Activated T-helper 1 cell treated with anti-CD3 and anti-CD28 coated beads, Interleukin-2, amount 50 U/mL, for 16 hours (primary cell): ENCODE data around the gene IRX6.

ENCODE experiments used
- DNase-seq, 2 donors: peaks; one replicate each; pipeline ENCODE4 v3.0.0-alpha.2; 2020; ENCODE audit warnings: low read depth in 1 of 2, low spot score in 1 of 2

Gene IRX6

DNA sequence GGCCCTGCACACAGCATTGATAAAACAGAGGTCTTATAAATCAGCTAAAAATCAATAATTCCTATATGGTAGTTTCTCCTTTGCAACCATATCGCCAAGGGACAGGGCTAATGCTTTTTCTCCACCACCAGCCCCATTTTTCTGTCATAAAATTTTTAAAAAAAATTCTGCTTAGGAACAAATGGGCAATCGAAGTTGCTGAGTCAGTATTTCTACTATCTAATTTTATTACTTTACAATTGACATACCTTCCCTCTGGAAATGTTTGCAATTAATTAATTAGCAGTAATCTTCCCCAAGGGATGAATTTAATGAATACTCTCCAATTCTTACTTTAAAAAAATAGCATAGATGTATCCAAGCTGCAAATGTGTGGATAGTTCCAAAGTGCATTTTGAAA is 1.7 kb upstream of the IRX6 start:
- no peak for DNase-seq

DNA sequence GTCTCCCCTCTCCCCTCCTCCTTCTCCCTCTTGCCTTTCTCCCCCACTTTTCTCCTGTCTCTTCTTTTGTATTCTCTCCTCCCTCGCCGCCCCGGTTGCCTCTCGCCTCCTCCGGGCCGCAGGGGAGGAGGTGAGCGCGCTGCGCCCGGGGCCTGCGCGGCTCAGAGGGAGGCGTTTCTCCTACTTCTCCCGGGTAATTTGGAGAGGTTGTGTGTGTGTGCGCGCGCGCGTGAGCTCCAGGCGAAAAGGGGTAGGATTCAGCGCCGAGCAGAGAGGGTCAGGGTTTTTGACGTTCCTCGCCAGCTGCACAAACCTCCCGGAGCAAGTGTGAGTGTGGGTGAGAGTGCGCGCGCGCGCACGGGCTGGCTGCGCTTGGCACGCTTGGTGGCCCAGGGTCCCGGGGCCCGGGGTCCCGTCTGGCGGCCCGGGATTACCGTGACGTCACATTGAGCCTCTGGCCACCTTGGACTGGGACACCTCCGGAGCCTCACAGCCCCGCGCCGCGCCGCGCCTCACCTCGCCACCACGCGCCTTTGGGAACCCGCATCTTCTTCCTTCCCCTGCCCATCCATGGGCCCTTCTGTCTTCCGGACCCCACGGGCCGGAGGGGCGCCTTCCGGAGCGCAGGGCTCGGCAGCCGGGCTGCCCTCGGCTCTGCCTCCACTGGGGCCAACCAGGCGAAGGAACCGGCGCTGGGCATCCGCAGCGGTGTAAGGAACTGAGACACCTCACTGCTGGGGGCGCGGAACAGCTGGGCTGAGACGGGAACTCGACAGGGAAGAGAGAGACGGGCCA is 479 bp downstream of the IRX6 start:
- no peak for DNase-seq

DNA sequence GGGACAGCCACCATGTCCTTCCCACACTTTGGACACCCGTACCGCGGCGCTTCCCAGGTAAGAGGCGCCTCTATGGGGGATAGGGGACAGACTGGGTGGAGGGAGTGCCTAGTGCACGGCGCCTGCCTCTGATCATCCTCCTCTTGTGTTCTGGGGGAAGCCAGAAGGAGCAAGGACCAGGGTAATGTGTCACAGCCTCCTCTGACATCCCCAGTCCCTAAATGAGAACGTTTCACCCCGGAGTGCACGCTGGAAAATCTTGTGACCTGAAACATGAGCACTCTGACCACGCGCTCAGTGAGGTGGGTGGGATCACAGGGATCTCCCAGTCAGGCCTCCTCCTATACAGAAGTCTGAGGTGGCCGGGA is 1.1 kb downstream of the IRX6 start:
- no peak for DNase-seq

DNA sequence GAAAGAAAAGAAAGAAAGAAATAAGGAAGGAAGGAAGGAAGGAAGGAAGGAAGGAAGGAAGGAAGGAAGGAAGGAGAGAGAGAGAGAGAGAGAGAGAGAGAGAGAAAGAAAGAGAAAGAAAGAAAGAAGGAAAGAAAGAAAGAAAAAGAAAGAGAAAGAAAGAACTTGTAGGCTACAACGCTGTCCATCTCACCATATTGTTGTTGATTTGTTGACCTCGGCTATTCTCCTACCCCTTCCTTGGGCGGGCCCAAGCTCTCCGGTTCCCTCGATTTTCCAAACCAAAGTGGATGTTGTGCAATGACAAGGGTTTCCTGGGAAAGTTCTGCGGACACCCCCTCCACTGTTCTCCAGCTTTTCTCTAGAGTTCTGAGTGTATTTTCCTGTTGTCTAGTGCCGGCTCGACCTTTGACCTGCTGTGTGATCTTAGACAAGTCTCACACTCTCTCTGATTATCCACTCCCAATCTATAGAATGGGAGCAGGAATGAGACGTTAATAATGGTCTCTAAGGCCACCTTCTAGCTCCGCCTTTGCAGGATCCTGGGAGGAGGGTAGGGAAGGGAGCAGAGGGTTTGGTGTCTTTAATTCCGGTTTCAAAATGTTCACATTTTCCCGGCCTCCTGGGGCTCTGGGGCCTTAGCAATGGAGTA is 1.6 kb downstream of the IRX6 start:
- no peak for DNase-seq

DNA sequence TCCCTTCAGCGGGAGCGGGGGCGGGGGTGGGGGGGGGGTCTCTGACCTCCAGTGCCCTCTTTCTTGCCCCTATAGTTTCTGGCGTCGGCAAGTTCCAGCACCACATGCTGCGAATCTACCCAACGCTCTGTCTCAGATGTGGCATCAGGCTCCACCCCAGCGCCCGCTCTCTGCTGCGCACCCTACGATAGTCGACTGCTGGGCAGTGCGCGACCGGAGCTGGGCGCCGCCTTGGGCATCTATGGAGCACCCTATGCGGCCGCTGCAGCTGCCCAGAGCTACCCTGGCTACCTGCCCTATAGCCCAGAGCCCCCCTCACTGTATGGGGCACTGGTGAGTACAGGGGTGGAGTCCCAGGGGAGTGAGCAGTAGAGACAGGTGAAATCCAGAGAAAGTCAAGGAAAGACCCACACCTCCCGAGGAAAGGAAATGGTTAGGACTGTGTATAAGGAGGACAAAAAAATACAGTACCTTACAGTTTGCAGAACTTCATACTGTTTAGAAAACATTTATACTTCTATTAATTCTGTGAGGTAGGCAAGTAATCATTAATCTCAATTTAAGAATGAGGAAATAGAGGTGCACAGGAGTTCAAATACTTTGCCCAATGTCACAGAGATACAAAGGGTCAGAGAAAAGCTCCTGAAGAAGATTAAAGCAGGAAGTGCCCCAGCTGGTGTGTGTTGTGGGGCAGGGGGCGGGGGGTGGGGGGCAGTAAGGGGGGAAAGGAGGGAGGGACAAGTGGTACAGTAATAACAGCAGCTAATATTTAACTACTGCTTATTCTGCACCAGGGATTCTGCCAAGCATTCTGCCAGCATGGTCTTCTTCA is 2.5 kb downstream of the IRX6 start:
- DNase-seq: no peak

DNA sequence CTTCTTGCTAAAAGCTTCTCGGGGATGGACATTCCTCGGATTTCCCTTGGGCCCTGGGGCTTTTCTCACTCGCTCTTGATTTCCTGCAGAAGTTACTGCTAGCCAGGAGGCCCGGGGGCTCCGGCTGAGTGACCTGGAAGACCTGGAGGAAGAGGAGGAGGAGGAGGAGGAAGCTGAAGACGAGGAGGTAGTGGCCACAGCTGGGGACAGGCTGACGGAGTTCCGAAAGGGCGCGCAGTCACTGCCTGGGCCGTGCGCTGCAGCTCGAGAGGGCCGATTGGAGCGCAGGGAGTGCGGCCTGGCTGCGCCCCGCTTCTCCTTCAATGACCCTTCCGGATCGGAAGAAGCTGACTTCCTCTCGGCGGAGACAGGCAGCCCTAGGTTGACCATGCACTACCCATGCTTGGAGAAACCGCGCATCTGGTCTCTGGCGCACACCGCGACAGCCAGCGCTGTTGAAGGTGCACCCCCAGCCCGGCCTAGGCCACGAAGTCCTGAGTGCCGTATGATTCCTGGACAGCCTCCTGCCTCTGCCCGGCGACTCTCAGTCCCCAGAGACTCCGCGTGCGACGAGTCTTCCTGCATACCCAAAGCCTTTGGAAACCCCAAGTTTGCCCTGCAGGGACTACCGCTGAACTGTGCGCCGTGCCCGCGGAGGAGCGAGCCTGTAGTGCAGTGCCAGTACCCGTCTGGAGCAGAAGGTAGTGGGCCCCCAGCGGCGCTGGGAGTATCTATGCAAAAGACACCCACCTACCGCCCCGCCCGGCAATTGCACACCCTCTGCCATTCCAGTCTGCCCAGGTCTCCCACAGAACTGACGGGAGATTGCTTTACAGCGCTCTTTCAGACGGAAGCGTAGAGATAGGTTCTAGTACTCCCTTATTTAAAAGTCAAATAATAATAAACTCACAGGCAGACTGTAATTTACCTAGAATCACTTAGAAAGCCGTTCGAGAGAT is 4.9 kb downstream of the IRX6 start:
- DNase-seq: no peak

DNA sequence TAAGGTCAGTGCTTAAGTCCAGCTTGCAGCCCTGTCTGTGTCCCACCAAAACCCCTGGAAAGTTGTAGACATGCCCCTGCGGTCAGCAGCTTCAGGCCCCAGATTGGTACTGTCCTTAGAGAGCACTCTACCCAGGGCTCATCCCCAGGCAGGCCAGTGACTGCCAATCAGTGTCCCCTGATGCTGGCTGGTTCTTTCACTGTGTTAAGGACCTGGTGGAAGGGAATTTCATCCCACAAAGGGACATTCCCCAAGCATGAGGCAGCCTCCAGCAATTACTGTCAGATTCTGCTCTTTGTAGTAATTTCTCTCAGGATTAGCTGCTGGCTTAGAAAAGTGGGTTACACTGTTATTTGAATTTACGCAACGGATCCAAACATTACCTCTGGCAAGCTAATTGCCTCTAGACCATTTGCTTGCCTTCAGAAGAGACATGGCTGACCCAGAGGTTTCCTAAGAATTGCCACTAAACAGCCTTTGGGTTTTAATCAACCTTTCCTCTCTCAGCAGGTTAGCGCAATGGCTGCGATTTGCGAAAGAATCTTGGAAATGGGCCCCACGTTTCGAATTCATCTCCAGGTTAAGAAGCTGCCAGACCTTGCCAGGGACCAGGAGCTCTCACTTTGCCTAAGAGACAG is 5.9 kb downstream of the IRX6 start:
- no peak for DNase-seq

DNA sequence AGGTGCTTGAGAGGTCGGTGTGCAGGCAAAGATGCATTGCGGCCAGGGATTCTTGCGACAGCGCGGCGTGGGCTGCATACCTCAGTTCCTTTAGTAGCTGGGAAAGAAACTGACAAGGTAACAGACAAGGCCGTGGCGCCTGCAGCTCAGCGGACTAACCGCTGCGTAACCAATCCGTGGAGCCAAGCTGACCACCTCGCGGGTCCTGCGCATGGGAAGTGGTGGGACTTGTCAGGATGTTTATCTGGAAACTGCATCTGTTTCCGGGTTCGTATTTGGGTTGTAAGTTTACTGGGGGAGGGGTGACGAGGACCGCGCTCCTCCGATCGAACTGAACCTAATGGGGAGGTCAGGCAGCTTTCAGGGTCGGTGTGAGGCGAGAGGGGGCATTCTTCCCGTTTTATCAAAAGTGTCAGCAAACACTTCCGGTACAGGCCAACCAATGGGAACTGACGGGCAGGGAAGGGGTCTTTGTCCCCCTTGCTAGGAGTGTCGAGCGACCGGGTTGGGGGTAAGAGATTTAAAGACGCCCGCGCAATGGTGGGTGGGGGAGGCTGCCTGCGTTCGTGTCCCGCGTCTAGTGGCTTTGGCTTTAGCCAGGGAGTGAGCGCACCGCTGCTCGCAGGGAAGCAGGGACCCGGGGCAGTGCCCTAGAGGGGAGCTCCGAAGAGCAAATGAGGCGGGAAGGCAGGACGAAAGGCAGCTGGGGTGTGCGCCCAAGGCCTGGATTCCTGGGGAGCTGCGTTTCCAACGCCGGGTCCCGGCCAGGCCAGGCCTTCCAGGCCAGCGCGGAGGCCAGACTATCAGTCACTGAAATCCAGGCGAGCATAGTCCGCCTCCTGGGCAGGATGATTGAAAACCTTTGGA is 7.0 kb downstream of the IRX6 start:
- no peak for DNase-seq

DNA sequence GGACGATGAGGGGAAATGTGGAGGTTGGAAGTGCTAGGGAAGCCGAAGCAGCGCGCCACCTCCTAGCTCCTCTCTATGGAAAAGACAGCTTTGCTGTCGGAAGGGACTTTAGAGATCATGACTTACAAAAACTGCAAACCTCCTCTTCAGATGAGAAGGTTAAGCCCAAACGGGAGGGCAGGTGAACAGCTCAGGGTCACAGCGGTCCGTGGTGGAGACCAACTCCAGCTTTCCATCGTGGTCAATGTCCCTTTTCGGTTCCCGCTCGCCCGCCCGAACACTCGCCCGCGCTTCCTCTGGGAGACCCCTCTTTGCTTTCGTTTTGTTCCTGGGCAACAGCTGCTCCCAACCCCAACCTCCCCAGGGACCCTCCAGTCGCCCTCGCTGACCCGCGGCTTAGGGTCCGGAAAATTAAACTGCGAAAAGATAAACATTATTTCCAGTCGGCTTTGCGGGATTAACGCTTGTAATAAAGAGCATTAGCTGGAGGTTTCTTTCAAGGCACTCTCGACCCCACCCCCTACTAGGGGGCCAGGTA is 7.7 kb downstream of the IRX6 start:
- DNase-seq: no peak

DNA sequence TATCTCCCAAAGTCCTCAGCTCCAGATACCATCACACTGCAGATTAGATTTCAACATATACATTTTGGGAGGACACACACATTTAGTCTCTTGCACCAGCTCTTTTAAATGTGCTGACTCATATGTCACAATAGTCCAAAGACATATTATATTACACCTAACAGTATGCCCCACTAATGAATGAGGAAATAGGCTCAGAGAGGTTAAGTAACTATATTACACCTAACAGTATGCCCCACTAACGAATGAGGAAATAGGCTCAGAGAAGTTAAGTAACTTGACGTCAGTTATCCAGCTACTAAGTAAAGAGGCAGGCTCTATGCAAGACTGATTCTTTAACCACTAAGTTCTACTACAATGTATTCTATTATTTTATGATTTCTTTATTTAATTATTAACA is 9.7 kb downstream of the IRX6 start:
- no peak for DNase-seq

DNA sequence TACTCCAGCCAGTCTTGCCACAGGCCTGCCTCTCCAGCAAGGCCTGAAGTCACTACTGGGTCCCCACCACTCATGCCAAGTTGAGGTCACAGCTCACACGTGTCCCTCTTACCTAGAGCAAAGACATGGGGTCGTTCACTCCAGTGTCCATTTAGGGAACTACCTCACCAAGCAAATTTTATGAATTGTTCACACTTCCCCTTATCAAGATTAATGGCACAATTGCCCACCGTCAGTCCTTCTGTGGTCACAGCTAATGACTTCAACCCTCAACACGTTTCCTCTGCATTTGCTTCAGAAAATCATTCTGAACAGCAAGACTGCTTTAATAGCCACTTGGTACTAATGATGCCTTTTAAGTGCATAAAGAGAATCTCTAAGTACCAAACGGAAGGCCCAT is 14.6 kb downstream of the IRX6 start:
- DNase-seq: no peak

DNA sequence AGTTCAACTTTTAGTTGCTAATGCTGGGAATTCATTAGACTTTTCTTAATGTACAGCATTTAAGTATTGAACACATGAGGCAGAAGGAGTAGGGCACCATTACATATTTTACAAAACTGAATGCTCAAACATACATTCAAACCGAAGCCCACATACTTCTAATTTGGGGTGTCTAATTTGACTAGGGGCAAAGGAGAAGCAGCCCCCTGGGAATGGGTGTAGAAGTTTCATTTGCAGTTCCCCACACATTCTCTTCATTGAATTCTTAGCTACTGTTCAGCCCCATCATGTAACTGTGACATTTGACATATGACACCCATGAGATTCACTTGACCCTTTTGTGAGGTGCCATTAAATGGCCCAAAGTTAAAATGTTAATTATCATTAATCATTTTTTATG is 16.4 kb downstream of the IRX6 start:
- no peak for DNase-seq

DNA sequence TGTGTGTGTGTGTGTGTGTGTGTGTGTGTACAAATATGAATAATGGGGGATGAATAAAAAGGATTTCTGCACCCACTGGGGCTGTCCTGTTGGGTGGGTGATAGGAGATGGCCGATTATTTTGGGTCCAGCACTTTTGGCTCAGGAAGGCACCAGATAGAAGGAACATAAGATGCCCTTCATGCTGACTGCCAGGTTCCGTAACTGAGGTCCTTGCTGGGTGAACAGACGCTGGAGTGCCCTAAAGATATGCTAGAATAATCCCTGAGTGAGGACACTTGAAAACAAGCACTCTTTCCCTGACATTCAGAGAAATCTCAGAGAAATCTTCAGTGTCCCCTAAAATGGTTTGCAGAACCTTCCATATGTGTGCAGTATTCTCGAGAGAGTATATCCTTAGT is 17.7 kb downstream of the IRX6 start:
- no peak for DNase-seq

DNA sequence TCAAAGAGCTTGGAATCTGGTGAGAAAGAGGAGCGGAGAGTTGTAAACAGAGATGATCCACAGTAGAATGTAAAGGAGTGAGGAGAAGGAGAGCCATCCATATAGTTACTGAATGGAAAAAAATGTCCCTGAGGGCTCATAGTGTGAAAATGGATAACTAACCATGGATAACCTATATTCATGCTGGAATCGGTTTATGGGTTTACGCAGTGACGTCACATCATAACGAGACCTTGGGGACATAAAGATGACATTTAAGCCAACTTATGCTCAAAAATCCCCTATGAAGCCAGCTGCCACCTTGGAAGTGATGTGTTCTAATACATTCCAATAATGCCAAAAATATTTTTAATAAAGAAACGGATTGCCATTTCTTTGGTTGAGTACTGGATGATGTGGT is 22.5 kb downstream of the IRX6 start:
- DNase-seq: no peak

DNA sequence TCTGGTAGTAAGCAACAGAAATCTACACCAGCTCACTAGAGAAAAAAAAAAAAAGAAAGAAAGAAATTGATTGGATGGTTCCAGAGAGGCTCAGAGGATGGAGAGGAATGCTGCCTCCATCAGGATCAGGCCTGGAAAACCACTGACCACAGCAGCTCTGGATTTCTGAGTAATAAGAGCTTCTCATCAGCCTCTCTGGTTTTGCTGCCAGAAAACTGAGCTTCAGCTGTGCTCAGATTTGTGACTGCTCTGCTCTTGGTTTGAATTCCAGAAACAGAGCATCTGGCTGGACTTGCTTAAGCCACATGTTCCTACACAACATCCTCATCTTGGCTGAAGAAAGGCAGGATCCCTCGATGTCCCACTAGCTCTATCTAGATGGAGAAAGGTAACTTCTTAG is 25.9 kb downstream of the IRX6 start:
- no peak for DNase-seq

DNA sequence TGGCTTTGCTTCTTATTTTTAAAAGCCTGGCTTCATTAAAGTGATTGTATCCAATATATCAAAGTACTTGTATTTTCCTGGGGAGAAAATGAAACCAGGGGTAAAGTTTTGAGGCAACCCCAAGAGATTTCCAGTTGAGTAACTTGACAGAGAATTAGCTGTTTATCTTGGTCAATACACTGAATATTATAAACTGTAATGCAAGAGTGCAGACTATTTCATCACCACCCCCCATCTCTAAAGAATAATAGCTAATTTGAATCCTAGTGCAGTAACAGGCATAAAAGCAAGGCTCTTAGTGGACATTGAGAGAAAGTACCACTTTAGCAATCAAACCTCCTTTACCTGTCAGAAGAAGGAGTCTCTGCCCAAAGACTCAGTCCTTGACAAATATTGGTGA is 27.0 kb downstream of the IRX6 start:
- no peak for DNase-seq

DNA sequence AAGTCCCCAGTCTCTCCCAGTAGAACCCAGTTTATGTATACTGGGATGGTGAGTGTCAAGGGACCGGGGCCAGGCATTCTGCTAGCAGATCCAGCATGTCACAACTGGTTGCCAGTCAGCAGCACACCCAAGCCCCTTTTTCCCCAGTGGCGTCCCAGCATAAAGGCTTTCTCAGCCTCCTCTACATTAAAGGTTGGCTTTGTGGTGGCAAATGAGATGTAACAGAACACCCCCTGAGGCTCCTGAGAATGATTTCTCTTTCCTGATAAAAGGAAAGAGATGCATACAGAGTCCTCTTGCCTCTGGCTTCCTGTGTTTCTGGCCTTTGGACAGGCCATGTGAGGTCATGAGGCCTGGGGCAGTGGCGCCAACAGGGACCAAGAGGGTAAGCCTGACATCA is 27.9 kb downstream of the IRX6 start:
- no peak for DNase-seq

DNA sequence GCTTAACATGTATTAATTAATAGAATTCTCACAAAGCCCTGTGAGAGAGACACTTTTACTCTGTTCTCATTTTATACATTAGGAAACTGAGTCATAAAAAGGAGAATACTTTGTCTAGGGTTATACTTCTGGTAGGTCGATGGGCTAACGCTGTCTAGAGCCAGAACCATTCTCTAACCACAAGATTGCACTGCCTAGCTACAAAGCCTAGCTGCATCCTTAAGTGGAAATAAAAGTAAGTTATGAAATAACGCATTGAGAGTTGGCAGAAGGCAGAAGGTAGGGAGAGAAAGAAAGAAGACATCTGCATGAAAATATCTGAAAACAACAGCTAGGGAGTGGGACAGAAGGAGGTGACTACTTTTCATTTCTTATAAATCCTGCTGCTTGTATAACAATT is 33.2 kb downstream of the IRX6 start:
- DNase-seq: no peak

DNA sequence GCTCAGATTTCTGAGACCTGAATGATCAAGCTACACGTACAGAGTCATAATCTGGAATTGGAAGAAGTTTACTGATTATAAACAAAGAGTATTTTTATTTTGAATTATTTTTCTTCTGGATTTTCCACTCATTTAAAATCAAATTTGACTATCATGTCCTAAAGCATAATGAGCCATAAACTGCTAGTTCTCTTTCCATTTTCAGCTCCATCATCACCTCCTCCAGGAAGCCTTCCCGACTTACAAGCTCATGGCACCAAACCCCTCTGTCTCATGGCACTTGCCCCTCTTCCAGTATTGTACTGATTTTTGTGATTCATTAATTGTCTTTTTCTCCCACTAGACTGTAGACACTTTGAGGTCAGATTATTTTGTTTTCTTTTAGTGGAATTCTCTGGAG is 35.9 kb downstream of the IRX6 start:
- no peak for DNase-seq
